Peyer's patch (tissue), 4 donors: ENCODE data around the gene PRIM1. TPM values are rescaled to one million over a fixed set of nuclear protein-coding genes. Genes with fewer than 3 reads are reported as not detected.

ENCODE experiments used
- DNase-seq, 3 donors: peaks; one replicate each; pipeline ENCODE4 v3.0.0-alpha.2; 2017 to 2019
- H3K27ac ChIP-seq, 4 donors: fragments of 200-600 bp; sonication (generic); one replicate each; pipeline ENCODE4 v1.5.1; 2016 to 2019
- H3K27me3 ChIP-seq, 2 donors: fragments of 200-600 bp; sonication (generic); one replicate each; pipeline ENCODE4 v1.5.1; 2019
- H3K36me3 ChIP-seq, 3 donors: fragments of 200-600 bp; sonication (generic); one replicate each; pipeline ENCODE4 v1.5.1; 2016 to 2019
- H3K4me1 ChIP-seq, 4 donors: fragments of 200-600 bp; sonication (generic); one replicate each; pipeline ENCODE4 v1.5.1; 2016 to 2019
- H3K4me3 ChIP-seq, 4 donors: fragments of 200-600 bp; sonication (generic); 1 replicate in 3 of 4; 2 replicates in 1 of 4; pipeline ENCODE4 v1.5.1; 2016 to 2019; ENCODE audit warnings: mild to moderate bottlenecking in 1 of 4
- H3K9me3 ChIP-seq, 4 donors: fragments of 200-600 bp; sonication (generic); one replicate each; pipeline ENCODE4 v1.5.1; 2016 to 2019; ENCODE audit warnings: mild to moderate bottlenecking in 1 of 4
- CTCF ChIP-seq, 6 experiments: fragments of 450-650 bp in 4 of 6; fragments of 200-600 bp in 2 of 6; sonication (generic) in 1 of 6; IDR thresholded peaks; one replicate each; pipeline ENCODE4 v1.5.1; 2017 to 2019; ENCODE audit warnings: antibody characterized with exemption in 6 of 6, mild to moderate bottlenecking in 3 of 6, moderate library complexity in 1 of 6
- POLR2A ChIP-seq, 2 donors: fragments of 450-650 bp; IDR thresholded peaks; one replicate each; pipeline ENCODE4 v1.5.1; 2017; ENCODE audit warnings: antibody characterized with exemption in 2 of 2, mild to moderate bottlenecking in 2 of 2, moderate library complexity in 2 of 2
- total RNA-seq, 4 donors: library from RNA; depleted of rRNA; stranded (reverse); fragments of >200 nt; gene quantifications; one replicate each; pipeline ENCODE4 v1.1.0, GENCODE V29; 2016

Gene PRIM1
- total RNA-seq, 4 donors from 2014 or later, result 3.4 to 38.0 (median 5.7) TPM

GRCh38 chr12:56766535-56766934, 14.4 kb upstream of the PRIM1 start:
- Histone ChIP-seq H3K36me3 (no peaks in the 10 kb centered on the region), H3K27me3 (no peaks in the 10 kb centered on the region), H3K27ac (no peak overlapping the region), H3K4me1 (no peaks in the 10 kb centered on the region), H3K4me3 (peak overlapping the region in 1 of 4 donors; percentile 27), H3K9me3 (no peaks in the 10 kb centered on the region)
- peak in 2 of 3 donors; percentile 38 to 52 for DNase-seq
- TF ChIP-seq POLR2A (IDR thresholded peaks at IDR 0.05) (no peak), CTCF (IDR thresholded peaks at IDR 0.05) (no peak)

GRCh38 chr12:56763753-56764657, 11.9 kb upstream of the PRIM1 start:
- Histone ChIP-seq H3K9me3 (no peaks in the 10 kb centered on the region), H3K4me3 (peak overlapping the region in 2 of 4 donors; percentile 1 to 2), H3K27me3 (no peaks in the 10 kb centered on the region), H3K4me1 (no peaks in the 10 kb centered on the region), H3K27ac (peak overlapping the region in 1 of 4 donors; percentile 22), H3K36me3 (no peaks in the 10 kb centered on the region)
- TF ChIP-seq CTCF (IDR thresholded peaks at IDR 0.05) (no peak), POLR2A (IDR thresholded peaks at IDR 0.05) (no peak)
- DNase-seq, result no peak

GRCh38 chr12:56761812-56762211, 9.7 kb upstream of the PRIM1 start:
- Histone ChIP-seq H3K4me3 (no peak overlapping the region), H3K27ac (no peak overlapping the region), H3K9me3 (no peaks in the 10 kb centered on the region), H3K27me3 (no peaks in the 10 kb centered on the region), H3K36me3 (no peaks in the 10 kb centered on the region), H3K4me1 (no peaks in the 10 kb centered on the region)
- DNase-seq, result no peak
- TF ChIP-seq POLR2A (IDR thresholded peaks at IDR 0.05) (no peak), CTCF (IDR thresholded peaks at IDR 0.05) (no peak)

- Histone ChIP-seq H3K4me1 (no peaks in the 10 kb centered on the region), H3K36me3 (no peaks in the 10 kb centered on the region), H3K27me3 (no peaks in the 10 kb centered on the region), H3K27ac (no peak overlapping the region), H3K4me3 (no peak overlapping the region), H3K9me3 (no peaks in the 10 kb centered on the region)
- TF ChIP-seq CTCF (IDR thresholded peaks at IDR 0.05) (no peak), POLR2A (IDR thresholded peaks at IDR 0.05) (no peak)
- DNase-seq, result no peak
Measured at GRCh38 chr12:56760460-56760859, 8.3 kb upstream of the PRIM1 start.

GRCh38 chr12:56759263-56759908, 7.3 kb upstream of the PRIM1 start:
- Histone ChIP-seq H3K27ac (no peak overlapping the region), H3K9me3 (no peaks in the 10 kb centered on the region), H3K4me3 (no peak overlapping the region), H3K36me3 (no peaks in the 10 kb centered on the region), H3K27me3 (no peaks in the 10 kb centered on the region), H3K4me1 (no peaks in the 10 kb centered on the region)
- no peak for DNase-seq
- TF ChIP-seq CTCF (IDR thresholded peaks at IDR 0.05), result no peak
- no peak for TF ChIP-seq POLR2A (IDR thresholded peaks at IDR 0.05)
